Aorta (tissue), 5 donors: Measurements from ENCODE around the gene PCDHB12. TPM values are rescaled to one million over a fixed set of nuclear protein-coding genes. Genes with fewer than 3 reads are reported as not detected.
"Not testable (repeated sequence)": the region's sequence is repeated elsewhere in the genome, so short reads cannot be mapped to it uniquely, and the experiment has no call there.

Source experiments
- ATAC-seq: fragments of 200-7000 bp; cut with Tn5 transposase; one replicate; pipeline ENCODE4 v1.9.1; 2022; ENCODE audit warnings: moderate library complexity; ENCODE audit not compliant: low FRiP score
- DNase-seq, 2 donors: peaks; one replicate each; pipeline ENCODE4 v3.0.0-alpha.2; 2020
- H3K27ac ChIP-seq, 2 donors: one replicate each; pipeline ENCODE4 v1.5.1; 2013; ENCODE audit warnings: low read length in 2 of 2, mild to moderate bottlenecking in 2 of 2, moderate library complexity in 2 of 2, control low read depth in 1 of 2, inconsistent platforms in 1 of 2, low read depth in 1 of 2
- H3K27me3 ChIP-seq, 2 donors: one replicate each; pipeline ENCODE4 v1.6.1; 2013; ENCODE audit warnings: control low read depth in 1 of 2, low read length in 1 of 2, mild to moderate bottlenecking in 1 of 2, moderate library complexity in 1 of 2; ENCODE audit not compliant: insufficient read depth in 2 of 2, control insufficient read depth in 1 of 2
- H3K36me3 ChIP-seq, 2 donors: one replicate each; pipeline ENCODE4 v1.6.1; 2013; ENCODE audit warnings: control low read depth in 1 of 2, low read length in 1 of 2, mild to moderate bottlenecking in 1 of 2; ENCODE audit not compliant: insufficient read depth in 2 of 2, control insufficient read depth in 1 of 2
- H3K4me1 ChIP-seq, 2 donors: one replicate each; pipeline ENCODE4 v1.6.1; 2013; ENCODE audit warnings: low read length in 2 of 2, control low read depth in 1 of 2, mild to moderate bottlenecking in 1 of 2, moderate library complexity in 1 of 2; ENCODE audit not compliant: insufficient read depth in 2 of 2, control insufficient read depth in 1 of 2
- H3K4me3 ChIP-seq, 2 donors: one replicate each; pipeline ENCODE4 v1.5.1; 2013; ENCODE audit warnings: low read length in 2 of 2, control low read depth in 1 of 2, mild to moderate bottlenecking in 1 of 2
- H3K9me3 ChIP-seq: one replicate; pipeline ENCODE4 v1.6.1; 2013; ENCODE audit warnings: mild to moderate bottlenecking, low read length; ENCODE audit not compliant: control insufficient read depth
- WGBS, 2 donors: extraction: QIAGEN DNeasy Blood & Tissue Kit; methylation state at CpG; one replicate each; pipeline ENCODE4 v1.1.7; 2013; 5-methylcytosine and 5-hydroxymethylcytosine counted together
- intact Hi-C, 2 donors: fragments of 100-400 bp; cut with DNase I; formaldehyde crosslinking; loops; one replicate each; pipeline versions ENCODE4 v1.14.2 to v1.15.0; 2022
- polyA plus RNA-seq, 2 donors: library from polyadenylated mRNA; stranded (reverse); fragments of 200-250 nt; gene quantifications; one replicate each; pipeline ENCODE4 v1.2.3, GENCODE V29; 2013
- total RNA-seq, 2 donors: library from RNA; stranded (reverse); fragmentation: NEBNext Ultra II Directional; extraction: Animal tissue kit (Norgen Biotek cat#: 25700); gene quantifications; one replicate each; pipeline ENCODE4 v1.2.1, GENCODE V29; 2021
- donor health status: healthy with polysubstance abuse.
- donor health status: Bipolar disorder and iron deficiency.
- donor health status: DM: no; HTN: no; CAD: no.
- donor health status: DM: no; HTN: no; CAD: no.
- donor health status: DM: yes; HTN: yes; CAD: no.

Gene PCDHB12
- total and polyA plus RNA-seq, 4 donors = 0.75 to 6.7 (median 4.3) TPM

DNA sequence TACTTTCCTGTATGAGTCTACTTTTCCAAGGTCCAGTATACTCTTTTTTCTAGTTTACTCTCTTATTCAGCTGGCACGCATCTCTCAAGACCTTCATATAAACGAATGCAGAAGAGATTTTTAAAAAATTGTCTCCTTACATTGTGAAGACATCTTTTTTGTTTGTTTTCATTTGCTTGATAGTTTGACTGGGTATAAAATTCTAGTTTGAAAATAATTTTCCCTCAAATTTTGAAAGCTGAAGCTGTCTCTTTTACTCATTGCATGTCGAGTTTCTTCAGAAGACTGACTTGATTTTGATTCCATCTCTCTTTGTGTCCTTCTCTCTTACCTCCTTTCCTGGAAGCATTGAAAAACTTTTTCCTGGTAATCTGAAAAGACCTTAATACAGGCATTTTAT is 12.2 kb upstream of the PCDHB12 start:
- no peak overlapping the region for H3K4me3 ChIP-seq
- H3K9me3 ChIP-seq = peaks cover 20% of the 10 kb centered on the region
- H3K27ac ChIP-seq = no peak overlapping the region
- DNase-seq = no peak
- no peaks in the 10 kb centered on the region for H3K36me3 ChIP-seq
- intact Hi-C loops = no loop called here
- 35 to 38% methylated on average over 3 of the region's 3 CpGs for WGBS, 2 donors
- H3K27me3 ChIP-seq = no peaks in the 10 kb centered on the region
- no peak for ATAC-seq
- H3K4me1 ChIP-seq = no peaks in the 10 kb centered on the region

DNA sequence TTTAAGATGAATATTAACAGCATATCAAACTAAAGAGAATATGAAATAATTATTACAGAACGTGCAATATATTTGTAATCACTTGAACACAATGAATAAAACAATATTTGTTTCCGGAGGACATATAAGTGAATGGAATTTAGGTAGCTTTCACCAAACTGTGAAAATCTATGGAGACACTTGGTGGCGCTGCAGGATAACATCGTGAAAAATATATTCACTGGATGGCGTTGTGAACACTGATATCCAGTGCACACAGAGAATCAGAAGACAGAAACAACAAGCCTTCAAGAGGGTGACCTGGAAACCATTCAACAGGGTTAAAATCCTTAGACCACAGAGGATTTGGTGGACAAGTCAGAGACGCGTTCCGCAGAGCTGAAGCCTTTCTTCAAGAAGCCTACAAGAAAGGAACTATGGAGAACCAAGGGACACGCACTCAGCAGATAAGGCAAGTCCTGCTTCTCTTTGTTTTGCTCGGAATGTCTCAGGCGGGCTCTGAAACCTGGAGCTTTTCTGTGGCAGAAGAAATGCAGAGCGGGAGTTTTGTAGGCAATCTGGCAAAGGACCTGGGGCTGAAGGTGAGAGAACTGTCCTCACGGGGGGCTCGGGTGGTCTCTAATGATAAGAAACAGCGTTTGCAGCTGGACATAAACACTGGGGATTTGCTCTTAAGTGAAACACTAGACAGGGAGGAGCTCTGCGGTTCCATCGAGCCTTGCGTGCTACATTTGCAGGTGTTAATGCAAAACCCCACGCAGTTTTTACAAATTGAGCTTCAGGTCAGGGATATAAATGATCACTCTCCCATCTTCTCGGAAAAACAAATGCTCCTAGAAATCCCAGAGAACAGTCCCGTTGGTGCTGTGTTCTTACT is 8.9 kb upstream of the PCDHB12 start, which contains the start of gene PCDHB11:
TSS of gene PCDHB11 (plus strand) at position 269 of the 877 bp plus-strand sequence. CDS start at position 417, 148 bp downstream.
- no peak within 1 kb of the TSS for H3K27ac ChIP-seq
- peak within 1 kb of the TSS; percentile 16 to 26 for H3K4me3 ChIP-seq
- H3K36me3 ChIP-seq = no peaks in the 10 kb centered on the region
- 20 to 33% methylated on average over 21 of the region's 21 CpGs for WGBS, 2 donors
- ATAC-seq (no peak), DNase-seq (no peak)
- H3K27me3 ChIP-seq = no peaks in the 10 kb centered on the region
- intact Hi-C loops = no loop called here
- no peaks in the 10 kb centered on the region for H3K4me1 ChIP-seq
- peaks cover 24% of the 10 kb centered on the region for H3K9me3 ChIP-seq

DNA sequence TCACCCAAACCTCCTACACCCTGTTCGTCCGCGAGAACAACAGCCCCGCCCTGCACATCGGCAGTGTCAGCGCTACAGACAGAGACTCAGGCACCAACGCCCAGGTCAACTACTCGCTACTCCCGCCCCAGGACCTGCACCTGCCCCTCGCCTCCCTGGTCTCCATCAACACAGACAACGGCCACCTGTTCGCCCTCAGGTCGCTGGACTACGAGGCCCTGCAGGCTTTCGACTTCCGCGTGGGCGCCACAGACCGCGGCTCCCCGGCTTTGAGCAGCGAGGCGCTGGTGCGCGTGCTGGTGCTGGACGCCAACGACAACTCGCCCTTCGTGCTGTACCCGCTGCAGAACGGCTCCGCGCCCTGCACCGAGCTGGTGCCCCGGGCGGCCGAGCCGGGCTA is 7.4 kb upstream of the PCDHB12 start:
- H3K36me3 ChIP-seq, H3K4me1 ChIP-seq, H3K4me3 ChIP-seq, ATAC-seq, DNase-seq, H3K27ac ChIP-seq, intact Hi-C loops, H3K27me3 ChIP-seq: not testable (repeated sequence)
- 16 to 29% methylated on average over 17 to 28 of the region's 38 CpGs for WGBS, 2 donors
- peaks cover 26% of the 10 kb centered on the region for H3K9me3 ChIP-seq

DNA sequence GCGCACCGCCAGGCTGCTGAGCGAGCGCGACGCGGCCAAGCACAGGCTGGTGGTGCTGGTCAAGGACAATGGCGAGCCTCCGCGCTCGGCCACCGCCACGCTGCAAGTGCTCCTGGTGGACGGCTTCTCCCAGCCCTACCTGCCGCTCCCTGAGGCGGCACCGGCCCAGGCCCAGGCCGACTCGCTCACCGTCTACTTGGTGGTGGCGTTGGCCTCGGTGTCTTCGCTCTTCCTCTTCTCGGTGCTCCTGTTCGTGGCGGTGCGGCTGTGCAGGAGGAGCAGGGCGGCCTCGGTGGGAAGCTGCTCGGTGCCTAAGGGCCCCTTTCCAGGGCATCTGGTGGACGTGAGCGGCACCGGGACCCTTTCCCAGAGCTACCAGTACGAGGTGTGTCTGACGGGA is 6.9 kb upstream of the PCDHB12 start:
- H3K36me3 ChIP-seq, ATAC-seq, DNase-seq, H3K4me3 ChIP-seq, H3K27me3 ChIP-seq, H3K4me1 ChIP-seq, H3K27ac ChIP-seq, intact Hi-C loops: not testable (repeated sequence)
- 21 to 28% methylated on average over 25 to 32 of the region's 35 CpGs for WGBS, 2 donors
- peaks cover 26% of the 10 kb centered on the region for H3K9me3 ChIP-seq

DNA sequence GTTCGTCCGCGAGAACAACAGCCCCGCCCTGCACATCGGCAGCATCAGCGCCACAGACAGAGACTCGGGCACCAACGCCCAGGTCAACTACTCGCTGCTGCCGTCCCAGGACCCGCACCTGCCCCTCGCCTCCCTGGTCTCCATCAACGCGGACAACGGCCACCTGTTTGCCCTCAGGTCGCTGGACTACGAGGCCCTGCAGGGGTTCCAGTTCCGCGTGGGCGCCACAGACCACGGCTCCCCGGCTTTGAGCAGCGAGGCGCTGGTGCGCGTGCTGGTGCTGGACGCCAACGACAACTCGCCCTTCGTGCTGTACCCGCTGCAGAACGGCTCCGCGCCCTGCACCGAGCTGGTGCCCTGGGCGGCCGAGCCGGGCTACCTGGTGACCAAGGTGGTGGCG is 1.8 kb downstream of the PCDHB12 start:
- intact Hi-C loops, ATAC-seq, H3K4me3 ChIP-seq, H3K36me3 ChIP-seq, H3K4me1 ChIP-seq, H3K27ac ChIP-seq, H3K27me3 ChIP-seq, DNase-seq: not testable (repeated sequence)
- peaks cover 16% of the 10 kb centered on the region for H3K9me3 ChIP-seq
- WGBS, 2 donors = 24 to 33% methylated on average over 30 to 39 of the region's 39 CpGs

DNA sequence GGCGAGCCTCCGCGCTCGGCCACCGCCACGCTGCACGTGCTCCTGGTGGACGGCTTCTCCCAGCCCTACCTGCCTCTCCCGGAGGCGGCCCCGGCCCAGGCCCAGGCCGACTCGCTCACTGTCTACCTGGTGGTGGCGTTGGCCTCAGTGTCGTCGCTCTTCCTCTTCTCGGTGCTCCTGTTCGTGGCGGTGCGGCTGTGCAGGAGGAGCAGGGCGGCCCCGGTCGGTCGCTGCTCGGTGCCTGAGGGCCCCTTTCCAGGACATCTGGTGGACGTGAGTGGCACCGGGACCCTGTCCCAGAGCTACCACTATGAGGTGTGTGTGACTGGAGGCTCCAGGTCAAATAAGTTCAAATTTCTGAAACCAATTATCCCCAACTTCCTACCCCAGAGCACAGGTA is 2.3 kb downstream of the PCDHB12 start:
- H3K27me3 ChIP-seq, H3K27ac ChIP-seq, H3K4me3 ChIP-seq, ATAC-seq, H3K4me1 ChIP-seq, H3K36me3 ChIP-seq, DNase-seq, intact Hi-C loops: not testable (repeated sequence)
- H3K9me3 ChIP-seq = peaks cover 15% of the 10 kb centered on the region
- 18 to 26% methylated on average over 19 to 26 of the region's 27 CpGs for WGBS, 2 donors

DNA sequence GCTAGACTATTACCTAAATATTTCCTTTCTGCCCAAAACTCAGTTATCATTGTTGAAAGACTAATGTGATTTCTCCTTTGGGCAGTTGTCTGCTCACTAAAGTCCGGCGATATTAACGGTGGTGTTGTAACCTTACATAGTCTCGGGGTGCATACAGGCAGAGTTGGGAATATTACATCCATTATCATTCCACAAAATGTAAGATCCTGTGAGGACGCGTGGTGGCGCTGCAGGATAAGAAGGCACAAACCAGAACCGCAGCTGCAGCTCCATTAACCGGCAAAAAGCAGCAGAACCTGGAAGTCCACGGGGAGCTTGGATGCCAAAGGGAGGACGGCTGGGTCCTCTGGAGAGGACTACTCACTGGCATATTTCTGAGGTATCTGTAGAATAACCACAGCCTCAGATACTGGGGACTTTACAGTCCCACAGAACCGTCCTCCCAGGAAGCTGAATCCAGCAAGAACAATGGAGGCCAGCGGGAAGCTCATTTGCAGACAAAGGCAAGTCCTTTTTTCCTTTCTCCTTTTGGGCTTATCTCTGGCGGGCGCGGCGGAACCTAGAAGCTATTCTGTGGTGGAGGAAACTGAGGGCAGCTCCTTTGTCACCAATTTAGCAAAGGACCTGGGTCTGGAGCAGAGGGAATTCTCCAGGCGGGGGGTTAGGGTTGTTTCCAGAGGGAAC is 5.3 kb downstream of the PCDHB12 start, which contains the start of gene PCDHB13:
TSS of gene PCDHB13 (plus strand) at position 264 of the 684 bp plus-strand sequence. CDS start at position 469, 205 bp downstream.
- DNase-seq, H3K4me3 ChIP-seq, H3K27ac ChIP-seq, ATAC-seq, H3K36me3 ChIP-seq, H3K27me3 ChIP-seq, H3K4me1 ChIP-seq, intact Hi-C loops: not testable (repeated sequence)
- peaks cover 20% of the 10 kb centered on the region for H3K9me3 ChIP-seq
- WGBS, 2 donors = 8 to 10% methylated on average over 11 to 15 of the region's 18 CpGs

DNA sequence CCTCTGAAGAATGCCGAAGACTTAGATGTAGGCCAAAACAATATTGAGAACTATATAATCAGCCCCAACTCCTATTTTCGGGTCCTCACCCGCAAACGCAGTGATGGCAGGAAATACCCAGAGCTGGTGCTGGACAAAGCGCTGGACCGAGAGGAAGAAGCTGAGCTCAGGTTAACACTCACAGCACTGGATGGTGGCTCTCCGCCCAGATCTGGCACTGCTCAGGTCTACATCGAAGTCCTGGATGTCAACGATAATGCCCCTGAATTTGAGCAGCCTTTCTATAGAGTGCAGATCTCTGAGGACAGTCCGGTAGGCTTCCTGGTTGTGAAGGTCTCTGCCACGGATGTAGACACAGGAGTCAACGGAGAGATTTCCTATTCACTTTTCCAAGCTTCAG is 6.1 kb downstream of the PCDHB12 start:
- H3K36me3 ChIP-seq, DNase-seq, intact Hi-C loops, H3K4me3 ChIP-seq, H3K27ac ChIP-seq, H3K27me3 ChIP-seq, H3K4me1 ChIP-seq: not testable (repeated sequence)
- ATAC-seq = peak; percentile 7
- WGBS, 2 donors = 50 to 52% methylated on average over 9 to 11 of the region's 12 CpGs
- H3K9me3 ChIP-seq = peaks cover 19% of the 10 kb centered on the region
